Mucosa of rectum (tissue), 2 donors: ENCODE results near the gene SYT1.
"Not testable (repeated sequence)": the region's sequence is repeated elsewhere in the genome, so short reads cannot be mapped to it uniquely, and the experiment has no call there.

Source experiments
- H3K27ac ChIP-seq, 2 donors: one replicate each; pipeline ENCODE4 v1.7.0; 2013; ENCODE audit warnings: inconsistent platforms in 2 of 2, low read depth in 2 of 2, low read length in 2 of 2
- H3K27me3 ChIP-seq, 2 donors: one replicate each; pipeline ENCODE4 v1.7.0; 2013; ENCODE audit warnings: low read length in 2 of 2; ENCODE audit not compliant: control insufficient read depth in 2 of 2, insufficient read depth in 2 of 2
- H3K36me3 ChIP-seq, 2 donors: one replicate each; pipeline ENCODE4 v1.7.0; 2013; ENCODE audit warnings: low read length in 2 of 2; ENCODE audit not compliant: control insufficient read depth in 2 of 2, insufficient read depth in 2 of 2
- H3K4me1 ChIP-seq, 2 donors: one replicate each; pipeline ENCODE4 v1.7.0; 2013; ENCODE audit warnings: low read length in 2 of 2, mild to moderate bottlenecking in 1 of 2; ENCODE audit not compliant: control insufficient read depth in 2 of 2, insufficient read depth in 2 of 2
- H3K4me3 ChIP-seq, 2 donors: one replicate each; pipeline ENCODE4 v1.7.0; 2013; ENCODE audit warnings: low read length in 2 of 2
- H3K9ac ChIP-seq, 2 donors: one replicate each; pipeline ENCODE4 v1.7.0; 2013; ENCODE audit warnings: low read length in 2 of 2, low read depth in 1 of 2, mild to moderate bottlenecking in 1 of 2
- H3K9me3 ChIP-seq, 2 donors: one replicate each; pipeline ENCODE4 v1.7.0; 2013; ENCODE audit warnings: low read length in 2 of 2; ENCODE audit not compliant: control insufficient read depth in 2 of 2
- donor health status: healthy.
- donor health status: Normal muscosa, but diverticular disease.

SYT1 gene

GRCh38 chr12:78864403-78864869 lies at the start of gene SYT1:
SYT1 (plus strand) TSS chr12:78864774.
- Histone ChIP-seq H3K9ac (no peak within 1 kb of the TSS), H3K27ac (peak within 1 kb of the TSS in 1 of 2 donors; percentile 23), H3K9me3 (no peaks in the 10 kb centered on the region), H3K4me3 (peak within 1 kb of the TSS; percentile 58 to 69), H3K36me3 (no peaks in the 10 kb centered on the region), H3K4me1 (peaks cover 3 to 5% of the 10 kb centered on the region in 2 donors), H3K27me3 (peaks cover 6 to 10% of the 10 kb centered on the region in 2 donors)

GRCh38 chr12:78818487-78818886 lies 46.1 kb upstream of the SYT1 start:
- H3K9me3 ChIP-seq = no peaks in the 10 kb centered on the region
- H3K4me3 ChIP-seq = no peak overlapping the region

GRCh38 chr12:78820946-78821345 lies 43.6 kb upstream of the SYT1 start:
- no peaks in the 10 kb centered on the region for H3K36me3 ChIP-seq
- no peaks in the 10 kb centered on the region for H3K9me3 ChIP-seq
- no peaks in the 10 kb centered on the region for H3K4me1 ChIP-seq
- H3K4me3 ChIP-seq = no peak overlapping the region
- H3K27me3 ChIP-seq = no peaks in the 10 kb centered on the region
- H3K9ac ChIP-seq = no peak overlapping the region
- no peak overlapping the region for H3K27ac ChIP-seq

More at GRCh38 chr12:78818487-78818886, 46.1 kb upstream of the SYT1 start:
- Histone ChIP-seq H3K27me3 (no peaks in the 10 kb centered on the region), H3K9ac (no peak overlapping the region), H3K36me3 (no peaks in the 10 kb centered on the region), H3K4me1 (no peaks in the 10 kb centered on the region), H3K27ac (no peak overlapping the region)

- H3K9me3 ChIP-seq = no peaks in the 10 kb centered on the region
- no peak overlapping the region for H3K27ac ChIP-seq
- no peak overlapping the region for H3K4me3 ChIP-seq
- H3K27me3 ChIP-seq = no peaks in the 10 kb centered on the region
- no peaks in the 10 kb centered on the region for H3K36me3 ChIP-seq
- no peak overlapping the region for H3K9ac ChIP-seq
- H3K4me1 ChIP-seq = no peaks in the 10 kb centered on the region
Observed at GRCh38 chr12:78824918-78825317, 39.7 kb upstream of the SYT1 start.

- Histone ChIP-seq H3K27ac (no peak overlapping the region), H3K4me1 (no peaks in the 10 kb centered on the region)
Observed at GRCh38 chr12:78829690-78830089, 34.9 kb upstream of the SYT1 start.

GRCh38 chr12:78835493-78835892 lies 29.1 kb upstream of the SYT1 start:
- H3K4me1 ChIP-seq = no peaks in the 10 kb centered on the region
- no peak overlapping the region for H3K9ac ChIP-seq

More at GRCh38 chr12:78829690-78830089, 34.9 kb upstream of the SYT1 start:
- no peak overlapping the region for H3K9ac ChIP-seq
- no peaks in the 10 kb centered on the region for H3K36me3 ChIP-seq
- no peak overlapping the region for H3K4me3 ChIP-seq
- no peaks in the 10 kb centered on the region for H3K9me3 ChIP-seq
- H3K27me3 ChIP-seq = no peaks in the 10 kb centered on the region

GRCh38 chr12:78840518-78841019 lies 24.0 kb upstream of the SYT1 start:
- H3K27me3 ChIP-seq, H3K27ac ChIP-seq, H3K4me3 ChIP-seq, H3K9ac ChIP-seq, H3K9me3 ChIP-seq, H3K4me1 ChIP-seq, H3K36me3 ChIP-seq: not testable (repeated sequence)

More at GRCh38 chr12:78835493-78835892, 29.1 kb upstream of the SYT1 start:
- no peaks in the 10 kb centered on the region for H3K36me3 ChIP-seq
- H3K9me3 ChIP-seq = no peaks in the 10 kb centered on the region
- H3K27ac ChIP-seq = no peak overlapping the region
- H3K4me3 ChIP-seq = no peak overlapping the region
- no peaks in the 10 kb centered on the region for H3K27me3 ChIP-seq

- Histone ChIP-seq H3K27me3 (no peaks in the 10 kb centered on the region), H3K4me1 (no peaks in the 10 kb centered on the region), H3K36me3 (no peaks in the 10 kb centered on the region), H3K4me3 (no peak overlapping the region), H3K9ac (no peak overlapping the region), H3K27ac (no peak overlapping the region), H3K9me3 (no peaks in the 10 kb centered on the region)
Observed at GRCh38 chr12:78853231-78853630, 11.3 kb upstream of the SYT1 start.

- Histone ChIP-seq H3K9me3 (no peaks in the 10 kb centered on the region), H3K9ac (no peak overlapping the region), H3K27me3 (peaks cover 6 to 10% of the 10 kb centered on the region in 2 donors), H3K36me3 (no peaks in the 10 kb centered on the region), H3K27ac (peak overlapping the region in 1 of 2 donors; percentile 23), H3K4me1 (peaks cover 3 to 5% of the 10 kb centered on the region in 2 donors), H3K4me3 (peak overlapping the region; percentile 58 to 69)
Observed at GRCh38 chr12:78863482-78864402, 832 bp upstream of the SYT1 start.

- Histone ChIP-seq H3K4me1 (peaks cover 3 to 5% of the 10 kb centered on the region in 2 donors), H3K9me3 (no peaks in the 10 kb centered on the region), H3K4me3 (peak overlapping the region; percentile 58 to 69), H3K36me3 (no peaks in the 10 kb centered on the region), H3K9ac (no peak overlapping the region), H3K27ac (no peak overlapping the region), H3K27me3 (peaks cover 6 to 10% of the 10 kb centered on the region in 2 donors)
Observed at GRCh38 chr12:78864870-78865463, 393 bp downstream of the SYT1 start.
